Measurements from ENCODE around the gene EDEM1. TPM values are rescaled to one million over a fixed set of nuclear protein-coding genes. Genes with fewer than 3 reads are reported as not detected.
"Not testable (repeated sequence)": the region's sequence is repeated elsewhere in the genome, so short reads cannot be mapped to it uniquely, and the experiment has no call there.

EDEM1 gene
- total RNA-seq, 1 donor from 2014 or later = 24.1 TPM

DNA sequence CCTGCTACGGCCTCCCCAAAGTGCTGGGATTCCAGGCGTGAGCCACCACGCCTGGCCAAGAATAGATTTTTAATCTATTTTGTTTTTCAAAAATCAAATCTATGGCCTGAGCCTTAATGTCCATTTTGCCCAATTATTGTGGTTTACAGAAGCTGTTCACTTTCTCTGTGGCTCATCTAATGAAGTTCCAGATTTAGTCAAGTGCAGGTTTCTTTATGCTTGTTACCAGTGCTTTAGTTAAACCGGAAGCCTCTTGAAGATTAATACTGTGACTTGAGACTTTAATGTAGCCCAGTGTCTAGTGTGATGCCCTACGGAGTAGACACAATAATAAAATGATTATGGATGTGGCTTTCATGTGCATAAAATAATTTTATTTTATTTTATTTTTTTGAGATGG lies 16.5 kb upstream of the EDEM1 start:
- no peak for TF ChIP-seq CTCF (IDR thresholded peaks at IDR 0.05; ENCODE audit: unreplicated experiment)
- H3K27ac Mint-ChIP-seq = no peak overlapping the region
- no peak for DNase-seq (ENCODE audit: low spot score, unreplicated experiment)
- H3K36me3 Mint-ChIP-seq (ENCODE audit: insufficient read depth) = peaks cover 6% of the 10 kb centered on the region
- no peaks in the 10 kb centered on the region for H3K9me3 Mint-ChIP-seq (ENCODE audit: low read depth)
- no peak overlapping the region for H3K4me3 Mint-ChIP-seq (ENCODE audit: low read depth)
- no peaks in the 10 kb centered on the region for H3K27me3 Mint-ChIP-seq
- no peaks in the 10 kb centered on the region for H3K4me1 Mint-ChIP-seq (ENCODE audit: low read depth)

DNA sequence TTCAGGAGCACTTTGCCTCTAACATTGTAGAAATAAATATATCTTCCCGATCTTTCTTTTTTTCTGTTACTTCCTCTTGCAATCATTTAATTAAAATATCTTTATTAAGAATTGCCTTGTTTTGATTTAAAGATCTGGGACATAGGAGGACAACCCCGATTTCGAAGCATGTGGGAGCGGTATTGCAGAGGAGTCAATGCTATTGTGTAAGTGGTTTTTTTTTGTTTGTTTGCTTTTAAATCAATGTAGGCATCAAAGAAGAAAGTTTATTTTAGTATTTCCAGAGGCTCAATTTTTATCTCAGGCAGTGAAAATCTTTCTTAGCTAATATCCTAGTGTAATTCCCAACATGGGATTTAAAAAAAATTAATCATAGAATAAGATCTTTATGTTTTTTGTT lies 15.5 kb upstream of the EDEM1 start:
- Mint-ChIP-seq H3K27ac (no peak overlapping the region), H3K36me3 (ENCODE audit: insufficient read depth) (peaks cover 6% of the 10 kb centered on the region), H3K27me3 (no peaks in the 10 kb centered on the region), H3K4me1 (ENCODE audit: low read depth) (no peaks in the 10 kb centered on the region), H3K4me3 (ENCODE audit: low read depth) (no peak overlapping the region), H3K9me3 (ENCODE audit: low read depth) (no peaks in the 10 kb centered on the region)
- DNase-seq (ENCODE audit: low spot score, unreplicated experiment) = no peak
- no peak for TF ChIP-seq CTCF (IDR thresholded peaks at IDR 0.05; ENCODE audit: unreplicated experiment)

- not testable (repeated sequence) for H3K27ac Mint-ChIP-seq; H3K9me3 Mint-ChIP-seq (ENCODE audit: low read depth); H3K4me3 Mint-ChIP-seq (ENCODE audit: low read depth); H3K27me3 Mint-ChIP-seq; DNase-seq (ENCODE audit: low spot score, unreplicated experiment); H3K4me1 Mint-ChIP-seq (ENCODE audit: low read depth)
- peaks cover 13% of the 10 kb centered on the region for H3K36me3 Mint-ChIP-seq (ENCODE audit: insufficient read depth)
These were observed 8.5 kb upstream of the EDEM1 start for GRCh38 chr3:5179036-5179435.

DNA sequence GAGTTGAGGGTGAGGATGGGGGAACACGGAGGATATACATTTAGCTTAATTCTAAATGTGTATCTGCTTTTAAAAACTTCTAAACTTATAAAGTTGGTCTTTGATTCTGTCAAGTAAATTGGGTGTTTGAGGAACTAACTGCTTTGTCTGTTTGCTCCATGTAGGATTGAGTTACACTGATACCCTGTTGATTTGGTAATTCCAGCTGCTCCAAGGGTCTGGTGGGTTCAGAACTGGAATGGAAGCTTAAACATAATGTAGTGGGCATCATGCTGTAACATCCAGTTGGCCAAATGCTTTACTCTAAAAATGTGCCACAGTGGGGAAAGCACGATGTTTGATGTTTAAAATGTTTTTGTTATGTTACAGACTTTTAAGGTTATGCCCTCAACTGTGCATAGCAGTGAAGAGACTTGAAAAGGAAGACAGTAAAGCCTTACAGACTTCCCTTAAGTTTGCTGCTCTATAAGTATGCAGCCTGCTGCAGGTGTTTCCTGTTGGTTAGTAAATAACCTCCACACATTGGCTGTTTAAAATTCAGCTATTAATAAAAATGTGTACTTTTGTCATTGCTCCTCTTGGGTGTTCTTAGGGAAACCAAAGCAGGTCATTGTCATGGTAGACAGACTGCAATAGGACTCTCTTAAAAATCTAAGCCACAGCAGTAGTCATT lies 5.9 kb upstream of the EDEM1 start:
- TF ChIP-seq CTCF (IDR thresholded peaks at IDR 0.05; ENCODE audit: unreplicated experiment) = no peak
- H3K4me1 Mint-ChIP-seq (ENCODE audit: low read depth) = peaks cover 2% of the 10 kb centered on the region
- H3K9me3 Mint-ChIP-seq (ENCODE audit: low read depth) = no peaks in the 10 kb centered on the region
- no peak overlapping the region for H3K4me3 Mint-ChIP-seq (ENCODE audit: low read depth)
- DNase-seq (ENCODE audit: low spot score, unreplicated experiment) = no peak
- peaks cover 12% of the 10 kb centered on the region for H3K36me3 Mint-ChIP-seq (ENCODE audit: insufficient read depth)
- no peak overlapping the region for H3K27ac Mint-ChIP-seq
- H3K27me3 Mint-ChIP-seq = no peaks in the 10 kb centered on the region

- H3K36me3 Mint-ChIP-seq (ENCODE audit: insufficient read depth); H3K4me1 Mint-ChIP-seq (ENCODE audit: low read depth); H3K4me3 Mint-ChIP-seq (ENCODE audit: low read depth); H3K27me3 Mint-ChIP-seq; H3K27ac Mint-ChIP-seq; H3K9me3 Mint-ChIP-seq (ENCODE audit: low read depth); DNase-seq (ENCODE audit: low spot score, unreplicated experiment): not testable (repeated sequence)
These were observed 3.8 kb upstream of the EDEM1 start for GRCh38 chr3:5183714-5184113.

- Mint-ChIP-seq H3K36me3 (ENCODE audit: insufficient read depth) (peaks cover 3% of the 10 kb centered on the region), H3K27me3 (no peaks in the 10 kb centered on the region), H3K4me1 (ENCODE audit: low read depth) (peaks cover 10% of the 10 kb centered on the region), H3K27ac (no peak overlapping the region), H3K9me3 (ENCODE audit: low read depth) (no peaks in the 10 kb centered on the region), H3K4me3 (ENCODE audit: low read depth) (no peak overlapping the region)
- TF ChIP-seq CTCF (IDR thresholded peaks at IDR 0.05; ENCODE audit: unreplicated experiment) = no peak
- DNase-seq (ENCODE audit: low spot score, unreplicated experiment) = no peak
These were observed 3.0 kb upstream of the EDEM1 start for GRCh38 chr3:5184499-5184898.
